Astrocyte of the spinal cord (primary cell): Measurements from ENCODE around the gene RNF14.

Experiments
- DNase-seq: peaks from one replicate; pipeline ENCODE4 v3.0.0; 2011; ENCODE audit warnings: low read depth, low spot score
- H3K4me3 ChIP-seq: 2 replicates; pipeline ENCODE4 v1.5.1; 2011; ENCODE audit warnings: low read depth, mild to moderate bottlenecking, low read length, moderate library complexity
- in situ Hi-C: cut with HindIII; loops from 2 replicates; pipeline ENCODE4 v1.10.0; 2017; ENCODE audit warnings: low sequenced_read_pairs
- TF ChIP-seq, protein P1 (sequence below): IDR thresholded peaks from 2 replicates; pipeline ENCODE4 v1.5.1; 2012; ENCODE audit warnings: low read depth, mild to moderate bottlenecking, low read length, inconsistent platforms

The RNF14 gene

DNA sequence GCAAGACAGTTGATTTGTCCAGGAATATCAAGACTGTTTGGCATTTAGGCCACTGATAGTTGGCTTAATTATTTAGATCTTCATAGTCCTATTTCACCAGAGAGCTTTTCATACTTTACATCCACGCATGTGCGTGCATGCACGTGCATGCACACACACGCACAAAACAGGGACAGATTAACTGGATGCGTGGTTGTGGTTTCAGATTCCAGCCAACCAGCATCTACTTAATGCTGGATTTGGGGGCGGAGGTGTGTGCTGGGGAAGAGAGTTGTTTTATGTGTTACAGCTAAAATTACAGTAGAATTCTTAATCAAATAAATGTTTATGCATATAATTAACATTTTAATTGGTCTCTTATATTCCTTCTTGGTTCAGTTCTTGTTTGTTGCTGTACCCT is 7.3 kb downstream of the RNF14 start:
- H3K4me3 ChIP-seq = no peak overlapping the region
- TF ChIP-seq, protein P1, sequence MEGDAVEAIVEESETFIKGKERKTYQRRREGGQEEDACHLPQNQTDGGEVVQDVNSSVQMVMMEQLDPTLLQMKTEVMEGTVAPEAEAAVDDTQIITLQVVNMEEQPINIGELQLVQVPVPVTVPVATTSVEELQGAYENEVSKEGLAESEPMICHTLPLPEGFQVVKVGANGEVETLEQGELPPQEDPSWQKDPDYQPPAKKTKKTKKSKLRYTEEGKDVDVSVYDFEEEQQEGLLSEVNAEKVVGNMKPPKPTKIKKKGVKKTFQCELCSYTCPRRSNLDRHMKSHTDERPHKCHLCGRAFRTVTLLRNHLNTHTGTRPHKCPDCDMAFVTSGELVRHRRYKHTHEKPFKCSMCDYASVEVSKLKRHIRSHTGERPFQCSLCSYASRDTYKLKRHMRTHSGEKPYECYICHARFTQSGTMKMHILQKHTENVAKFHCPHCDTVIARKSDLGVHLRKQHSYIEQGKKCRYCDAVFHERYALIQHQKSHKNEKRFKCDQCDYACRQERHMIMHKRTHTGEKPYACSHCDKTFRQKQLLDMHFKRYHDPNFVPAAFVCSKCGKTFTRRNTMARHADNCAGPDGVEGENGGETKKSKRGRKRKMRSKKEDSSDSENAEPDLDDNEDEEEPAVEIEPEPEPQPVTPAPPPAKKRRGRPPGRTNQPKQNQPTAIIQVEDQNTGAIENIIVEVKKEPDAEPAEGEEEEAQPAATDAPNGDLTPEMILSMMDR = no peak
- in situ Hi-C loops = no loop called here
- DNase-seq = no peak

DNA sequence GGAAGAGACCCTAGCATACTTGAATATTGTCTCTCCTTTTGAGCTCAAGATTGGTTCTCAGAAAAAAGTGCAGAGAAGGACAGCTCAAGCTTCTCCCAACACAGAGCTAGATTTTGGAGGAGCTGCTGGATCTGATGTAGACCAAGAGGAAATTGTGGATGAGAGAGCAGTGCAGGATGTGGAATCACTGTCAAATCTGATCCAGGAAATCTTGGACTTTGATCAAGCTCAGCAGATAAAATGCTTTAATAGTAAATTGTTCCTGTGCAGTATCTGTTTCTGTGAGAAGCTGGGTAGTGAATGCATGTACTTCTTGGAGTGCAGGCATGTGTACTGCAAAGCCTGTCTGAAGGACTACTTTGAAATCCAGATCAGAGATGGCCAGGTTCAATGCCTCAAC is 9.5 kb downstream of the RNF14 start:
- H3K4me3 ChIP-seq = no peak overlapping the region
- TF ChIP-seq, protein P1 = no peak
- DNase-seq = no peak
- in situ Hi-C loops = no loop called here

DNA sequence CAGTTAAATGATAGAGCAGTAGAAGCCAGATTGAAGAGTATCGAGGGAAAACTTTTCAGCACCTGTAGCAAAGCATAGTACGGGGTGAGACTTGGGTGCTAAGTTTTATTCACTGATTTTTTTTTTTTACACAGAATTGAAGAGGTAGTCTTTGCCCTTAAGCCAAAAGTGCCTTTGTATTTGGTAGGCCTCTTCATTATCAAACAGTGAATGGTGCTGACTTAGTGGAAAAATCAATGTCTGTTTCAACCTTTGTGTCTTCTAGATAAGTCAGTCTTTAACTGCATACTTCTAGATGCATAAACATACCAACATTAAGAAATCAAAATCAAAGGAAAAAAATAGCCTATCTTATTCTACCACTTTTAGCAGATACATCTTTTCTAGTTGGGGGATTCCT is 13.7 kb downstream of the RNF14 start:
- no peak for DNase-seq
- in situ Hi-C loops = no loop called here
- TF ChIP-seq, protein P1 = no peak
- no peak overlapping the region for H3K4me3 ChIP-seq

DNA sequence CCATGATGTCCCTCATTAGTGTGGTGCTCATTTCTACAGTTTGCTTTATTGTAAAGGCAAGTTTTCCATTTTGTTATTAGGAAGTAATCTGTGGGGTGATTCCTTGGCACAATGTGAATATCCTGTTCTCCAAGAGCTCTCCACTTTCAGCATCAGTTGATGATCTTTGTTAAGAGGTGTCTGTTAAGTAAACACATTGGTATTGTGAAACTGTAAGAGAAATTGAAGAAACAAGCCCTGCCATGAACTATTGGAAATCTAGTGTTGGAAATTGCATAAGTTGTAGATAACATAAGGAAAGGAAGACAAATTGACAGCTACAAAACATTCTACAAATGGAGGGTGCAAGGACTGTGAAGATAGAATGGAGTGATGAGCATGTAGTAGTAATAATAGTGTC is 17.2 kb downstream of the RNF14 start:
- in situ Hi-C loops = no loop called here
- H3K4me3 ChIP-seq = no peak overlapping the region
- TF ChIP-seq, protein P1 = no peak
- no peak for DNase-seq

DNA sequence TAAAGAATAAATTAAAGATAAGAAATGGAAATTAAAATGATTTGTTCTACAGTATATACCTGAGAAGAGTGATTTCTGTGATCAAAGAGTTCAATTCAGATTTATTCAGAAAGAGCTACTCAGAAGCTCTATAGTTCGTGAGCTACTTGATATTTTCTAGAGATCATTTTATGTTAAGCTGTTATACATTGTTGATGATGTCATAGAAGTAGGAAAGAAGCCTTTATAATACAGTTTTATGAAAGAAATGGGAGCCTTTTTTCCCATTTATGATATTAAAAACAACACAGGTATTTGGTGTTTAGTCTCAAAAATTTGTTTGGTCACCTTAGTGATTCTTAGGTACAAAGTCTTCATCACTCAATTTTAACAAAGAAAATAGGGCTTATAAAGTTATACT is 20.8 kb downstream of the RNF14 start:
- TF ChIP-seq, protein P1 = no peak

DNA sequence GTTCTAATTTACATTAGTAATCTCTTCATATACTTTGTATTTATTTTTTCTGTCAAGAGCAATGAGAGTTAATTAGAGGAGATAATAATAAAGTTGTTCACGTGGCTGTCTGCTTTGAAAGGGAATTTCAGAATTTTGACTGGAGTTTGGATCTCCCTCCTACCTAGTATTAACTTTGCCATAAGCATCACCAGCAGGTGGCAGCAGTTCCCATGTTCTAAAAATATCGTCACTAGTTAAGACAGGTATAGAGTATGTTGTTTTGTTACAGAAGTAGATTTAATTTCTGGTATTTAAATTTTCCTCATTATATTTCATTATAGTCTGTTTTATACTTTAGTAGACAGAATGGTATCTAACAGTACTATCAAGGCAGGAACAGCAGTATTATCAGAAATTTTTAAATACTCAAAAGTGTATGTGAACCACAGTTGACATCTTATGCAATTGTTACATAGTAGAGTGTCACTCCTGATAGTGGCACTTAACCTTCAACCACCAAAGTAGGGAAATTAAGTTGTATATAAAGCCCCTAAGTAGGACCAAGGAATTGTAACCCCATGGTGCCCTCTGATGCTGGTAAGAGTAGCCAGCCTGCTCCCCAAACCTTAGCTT is 23.6 kb downstream of the RNF14 start:
- TF ChIP-seq, protein P1 = peak; percentile 70
- peak; percentile 66 for DNase-seq
- in situ Hi-C loops = no loop called here
- H3K4me3 ChIP-seq = no peak overlapping the region

More for the DNA sequence above, 20.8 kb downstream of the RNF14 start:
- in situ Hi-C loops = no loop called here
- DNase-seq = no peak
- no peak overlapping the region for H3K4me3 ChIP-seq
